Measurements from ENCODE around the gene TFCP2L1. TPM values are rescaled to one million over a fixed set of nuclear protein-coding genes. Genes with fewer than 3 reads are reported as not detected.

TFCP2L1 gene
- total RNA-seq, 1 experiment from 2014 or later, result 1.8 TPM

GRCh38 chr2:121237980-121238665 is 46.9 kb downstream of the TFCP2L1 start:
- no peaks in the 10 kb centered on the region for H3K9me3 ChIP-seq (ENCODE audit: control insufficient read depth, low read depth, low read length)
- no peak overlapping the region; the same call in 1 of the 2 replicates for H3K14ac ChIP-seq (ENCODE audit: insufficient read depth, low read length)
- DNase-seq, result no peak
- H2AK5ac ChIP-seq (ENCODE audit: insufficient read length, low read length), result no peak overlapping the region
- H3K4me1 Mint-ChIP-seq, result peaks cover 2 to 4% of the 10 kb centered on the region in 2 experiments; a peak in 3 of 4 replicates
- no peaks in the 10 kb centered on the region for H3K4me1 ChIP-seq (ENCODE audit: insufficient read depth, low read length)
- H3K79me1 ChIP-seq (ENCODE audit: insufficient read depth, low read depth, low read length, poor library complexity, severe bottlenecking), result no peaks in the 10 kb centered on the region
- no peak overlapping the region for H2BK15ac ChIP-seq (ENCODE audit: low read depth, low read length)
- H2BK12ac ChIP-seq (ENCODE audit: insufficient read length, low read depth, low read length), result no peak overlapping the region
- H3K4ac ChIP-seq (ENCODE audit: low read depth, low read length), result no peak overlapping the region
- H2AFZ ChIP-seq (ENCODE audit: low read length), result no peak overlapping the region
- no peaks in the 10 kb centered on the region; a peak in 1 of 5 replicates for H3K9me3 Mint-ChIP-seq
- no peak overlapping the region for H3K27ac ChIP-seq (ENCODE audit: insufficient read length, low read depth, low read length)
- no peak overlapping the region for H3T11ph ChIP-seq (ENCODE audit: low read length)
- H2BK120ac ChIP-seq (ENCODE audit: low read depth, low read length, poor library complexity, severe bottlenecking), result no peak overlapping the region
- no peak overlapping the region for H3K18ac ChIP-seq (ENCODE audit: insufficient read length, low read depth, low read length)
- H3K27me3 ChIP-seq (ENCODE audit: insufficient read depth, low read length), result no peaks in the 10 kb centered on the region
- peak overlapping the region in 1 of 3 experiments; percentile 90; a peak in 1 of 7 replicates for H3K27ac Mint-ChIP-seq
- no CpG with 5 or more reads among the region's 16 CpGs for WGBS (ENCODE audit: extremely low coverage, insufficient read length, low lambda C conversion rate)
- no peak overlapping the region for H3K4me3 Mint-ChIP-seq
- no peaks in the 10 kb centered on the region for H3K23me2 ChIP-seq (ENCODE audit: insufficient read length, low read depth, low read length, poor library complexity, severe bottlenecking)
- no peaks in the 10 kb centered on the region for H3K79me2 ChIP-seq (ENCODE audit: insufficient read depth, low read length)
- no peak overlapping the region for H2BK5ac ChIP-seq (ENCODE audit: insufficient read length, low read length)
- H3K23ac ChIP-seq (ENCODE audit: insufficient read length, low read depth, low read length), result no peak overlapping the region
- peaks cover 2% of the 10 kb centered on the region for H3K27me3 Mint-ChIP-seq (ENCODE audit: low read depth)
- no peak overlapping the region for H4K8ac ChIP-seq (replicated peaks; ENCODE audit: insufficient read length, low read depth, low read length)
- H3K36me3 Mint-ChIP-seq (ENCODE audit: insufficient read depth in 1 of 3, low read depth in 3 of 3), result no peaks in the 10 kb centered on the region
- H3K4me2 ChIP-seq (ENCODE audit: insufficient read depth, insufficient read length, low read length), result no peak overlapping the region
- no peaks in the 10 kb centered on the region for H4K20me1 ChIP-seq (ENCODE audit: control insufficient read depth, insufficient read depth, insufficient read length)
- H3K9ac ChIP-seq (ENCODE audit: extremely low read depth, insufficient read length, low read length), result no peak overlapping the region
- H2BK20ac ChIP-seq (ENCODE audit: low read depth, low read length, poor library complexity, severe bottlenecking), result no peak overlapping the region
- no peak overlapping the region for H4K91ac ChIP-seq (ENCODE audit: insufficient read length, low read depth, low read length)
- H4K5ac ChIP-seq (ENCODE audit: insufficient read length, low read depth, low read length), result no peak overlapping the region
- no peak overlapping the region for H3K56ac ChIP-seq (ENCODE audit: insufficient read length, low read depth, low read length)
- TF ChIP-seq CTCF (conservative IDR thresholded peaks at IDR 0.05), result no peak

All from H9 (cell line).